Measurements from ENCODE around the gene CCDC137.

Gene CCDC137

DNA sequence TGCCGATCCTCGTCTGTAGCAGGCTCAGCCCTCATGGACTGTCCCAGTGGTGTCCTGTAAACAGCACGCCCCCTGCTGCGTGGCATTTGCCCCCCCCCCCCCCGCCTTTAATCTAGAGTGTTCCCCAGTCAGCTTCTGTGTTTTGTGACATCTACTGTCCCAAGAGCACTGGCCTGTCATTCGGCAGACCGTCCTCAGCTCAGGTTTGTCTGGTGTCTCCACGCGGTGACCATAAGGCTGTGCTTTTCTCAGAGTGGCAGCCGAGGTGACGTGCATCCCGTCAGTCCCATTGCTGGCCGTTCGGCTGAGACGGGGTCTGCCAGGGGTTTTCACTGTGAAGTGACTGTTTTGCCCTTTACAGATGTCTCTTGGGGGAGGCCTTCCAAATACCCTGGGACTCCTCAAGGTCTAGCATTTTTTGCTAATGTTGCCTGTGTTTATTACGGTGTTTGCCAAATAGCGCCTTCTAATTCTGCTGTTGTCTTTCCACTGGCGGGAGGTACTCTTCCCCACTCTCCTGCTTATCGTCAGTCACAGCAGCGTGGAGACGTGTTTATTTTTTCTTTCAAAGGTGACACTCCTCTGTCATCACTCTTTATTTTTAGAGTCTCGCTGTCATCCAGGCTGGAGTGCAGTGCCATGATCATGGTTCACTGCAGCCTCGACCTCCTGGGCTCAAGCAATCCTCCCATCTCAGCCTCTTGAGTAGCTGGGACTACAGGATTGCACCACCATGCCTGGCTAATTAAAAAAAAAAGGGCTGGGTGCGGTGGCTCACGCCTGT lies 30.9 kb downstream of the CCDC137 start:
- no peaks in the 10 kb centered on the region for H3K27me3 ChIP-seq (replicated peaks; ENCODE audit: insufficient read depth, low read length)
- no peak overlapping the region for H3K27ac ChIP-seq (ENCODE audit: low read length)
- no peak for DNase-seq
- H3K4me2 ChIP-seq (ENCODE audit: low read depth, low read length), result no peak overlapping the region
- H2AFZ ChIP-seq (ENCODE audit: low read length), result no peak overlapping the region
- no peaks in the 10 kb centered on the region; the same call in 1 of the 2 replicates for H3K36me3 ChIP-seq (replicated peaks; ENCODE audit: insufficient read depth, low read length)
- peaks cover 10% of the 10 kb centered on the region for H3K4me1 ChIP-seq (ENCODE audit: low read length)
- no peak overlapping the region for H3K9ac ChIP-seq (ENCODE audit: low read length)
- H3K4me3 ChIP-seq (ENCODE audit: low read length), result no peak overlapping the region
- H4K20me1 ChIP-seq (ENCODE audit: insufficient read depth, low read length), result no peaks in the 10 kb centered on the region; the same call in 1 of the 2 replicates
- peaks cover 12% of the 10 kb centered on the region for H3F3A ChIP-seq (ENCODE audit: insufficient read depth, low read length)
- no peaks in the 10 kb centered on the region for H3K9me3 ChIP-seq (replicated peaks; ENCODE audit: insufficient read depth, low read length)
- H3K9me2 ChIP-seq (replicated peaks; ENCODE audit: insufficient read depth, low read length), result no peaks in the 10 kb centered on the region
- TF ChIP-seq EZH2phosphoT487 (IDR thresholded peaks at IDR 0.05; ENCODE audit: low read length) (no peak), EZH2 (optimal IDR thresholded peaks at IDR 0.05; ENCODE audit: low read depth, low read length) (no peak)
- TF ChIP-seq, protein P1, sequence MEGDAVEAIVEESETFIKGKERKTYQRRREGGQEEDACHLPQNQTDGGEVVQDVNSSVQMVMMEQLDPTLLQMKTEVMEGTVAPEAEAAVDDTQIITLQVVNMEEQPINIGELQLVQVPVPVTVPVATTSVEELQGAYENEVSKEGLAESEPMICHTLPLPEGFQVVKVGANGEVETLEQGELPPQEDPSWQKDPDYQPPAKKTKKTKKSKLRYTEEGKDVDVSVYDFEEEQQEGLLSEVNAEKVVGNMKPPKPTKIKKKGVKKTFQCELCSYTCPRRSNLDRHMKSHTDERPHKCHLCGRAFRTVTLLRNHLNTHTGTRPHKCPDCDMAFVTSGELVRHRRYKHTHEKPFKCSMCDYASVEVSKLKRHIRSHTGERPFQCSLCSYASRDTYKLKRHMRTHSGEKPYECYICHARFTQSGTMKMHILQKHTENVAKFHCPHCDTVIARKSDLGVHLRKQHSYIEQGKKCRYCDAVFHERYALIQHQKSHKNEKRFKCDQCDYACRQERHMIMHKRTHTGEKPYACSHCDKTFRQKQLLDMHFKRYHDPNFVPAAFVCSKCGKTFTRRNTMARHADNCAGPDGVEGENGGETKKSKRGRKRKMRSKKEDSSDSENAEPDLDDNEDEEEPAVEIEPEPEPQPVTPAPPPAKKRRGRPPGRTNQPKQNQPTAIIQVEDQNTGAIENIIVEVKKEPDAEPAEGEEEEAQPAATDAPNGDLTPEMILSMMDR (IDR thresholded peaks at IDR 0.05; ENCODE audit: low read length), result no peak
- peaks cover 45% of the 10 kb centered on the region for H3K79me2 ChIP-seq (ENCODE audit: low read length)

DNA sequence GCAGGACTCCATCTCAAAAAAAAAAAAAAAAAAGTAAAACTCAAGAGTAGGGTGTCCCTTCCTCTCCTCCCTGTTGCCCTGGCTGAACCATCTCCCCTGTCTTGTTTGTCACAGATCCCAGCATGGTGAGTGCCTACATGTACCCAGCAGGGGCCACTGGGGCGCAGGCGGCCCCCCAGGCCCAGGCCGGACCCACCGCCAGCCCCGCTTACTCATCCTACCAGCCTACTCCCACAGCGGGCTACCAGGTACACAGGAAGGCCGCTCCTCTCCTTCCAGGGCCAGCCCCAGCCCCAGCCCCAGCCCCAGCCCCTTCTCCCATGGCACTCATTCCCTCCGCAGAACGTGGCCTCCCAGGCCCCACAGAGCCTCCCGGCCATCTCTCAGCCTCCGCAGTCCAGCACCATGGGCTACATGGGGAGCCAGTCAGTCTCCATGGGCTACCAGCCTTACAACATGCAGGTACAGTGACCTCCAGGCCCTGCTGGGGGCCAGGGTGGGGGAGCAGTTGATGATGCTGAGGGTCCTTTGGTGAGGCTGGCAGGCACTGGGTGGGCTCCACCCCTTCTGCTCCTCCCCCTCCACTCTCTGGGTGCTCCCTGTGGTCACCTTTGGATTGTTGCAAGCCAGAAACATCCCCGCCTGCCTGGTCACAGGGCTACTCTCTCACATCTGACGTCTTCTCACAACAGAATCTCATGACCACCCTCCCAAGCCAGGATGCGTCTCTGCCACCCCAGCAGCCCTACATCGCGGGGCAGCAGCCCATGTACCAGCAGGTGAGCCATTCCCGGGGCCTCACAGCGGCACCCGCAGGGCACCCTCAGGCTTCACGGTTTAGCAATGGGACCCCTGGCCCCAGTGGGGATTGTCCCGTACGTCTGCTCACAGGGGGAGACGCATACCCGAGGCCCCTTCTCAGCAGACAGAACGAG lies 34.1 kb downstream of the CCDC137 start:
- H2AFZ ChIP-seq (ENCODE audit: low read length), result no peak overlapping the region
- H3K4me2 ChIP-seq (ENCODE audit: low read depth, low read length), result peak overlapping the region; percentile 99
- H3K27me3 ChIP-seq (replicated peaks; ENCODE audit: insufficient read depth, low read length), result no peaks in the 10 kb centered on the region
- H3K4me1 ChIP-seq (ENCODE audit: low read length), result peaks cover 15% of the 10 kb centered on the region
- H3K9me2 ChIP-seq (replicated peaks; ENCODE audit: insufficient read depth, low read length), result no peaks in the 10 kb centered on the region
- peaks cover 3% of the 10 kb centered on the region; the same call in 1 of the 2 replicates for H3K36me3 ChIP-seq (replicated peaks; ENCODE audit: insufficient read depth, low read length)
- H3F3A ChIP-seq (ENCODE audit: insufficient read depth, low read length), result peaks cover 16% of the 10 kb centered on the region
- H3K79me2 ChIP-seq (ENCODE audit: low read length), result peaks cover 75% of the 10 kb centered on the region
- no peak overlapping the region for H3K9ac ChIP-seq (ENCODE audit: low read length)
- TF ChIP-seq EZH2phosphoT487 (IDR thresholded peaks at IDR 0.05; ENCODE audit: low read length) (no peak), EZH2 (optimal IDR thresholded peaks at IDR 0.05; ENCODE audit: low read depth, low read length) (no peak)
- TF ChIP-seq, protein P1 (IDR thresholded peaks at IDR 0.05; ENCODE audit: low read length), result no peak
- DNase-seq, result no peak
- H4K20me1 ChIP-seq (ENCODE audit: insufficient read depth, low read length), result no peaks in the 10 kb centered on the region; the same call in 1 of the 2 replicates
- H3K4me3 ChIP-seq (ENCODE audit: low read length), result no peak overlapping the region
- H3K9me3 ChIP-seq (replicated peaks; ENCODE audit: insufficient read depth, low read length), result no peaks in the 10 kb centered on the region
- H3K27ac ChIP-seq (ENCODE audit: low read length), result no peak overlapping the region

DNA sequence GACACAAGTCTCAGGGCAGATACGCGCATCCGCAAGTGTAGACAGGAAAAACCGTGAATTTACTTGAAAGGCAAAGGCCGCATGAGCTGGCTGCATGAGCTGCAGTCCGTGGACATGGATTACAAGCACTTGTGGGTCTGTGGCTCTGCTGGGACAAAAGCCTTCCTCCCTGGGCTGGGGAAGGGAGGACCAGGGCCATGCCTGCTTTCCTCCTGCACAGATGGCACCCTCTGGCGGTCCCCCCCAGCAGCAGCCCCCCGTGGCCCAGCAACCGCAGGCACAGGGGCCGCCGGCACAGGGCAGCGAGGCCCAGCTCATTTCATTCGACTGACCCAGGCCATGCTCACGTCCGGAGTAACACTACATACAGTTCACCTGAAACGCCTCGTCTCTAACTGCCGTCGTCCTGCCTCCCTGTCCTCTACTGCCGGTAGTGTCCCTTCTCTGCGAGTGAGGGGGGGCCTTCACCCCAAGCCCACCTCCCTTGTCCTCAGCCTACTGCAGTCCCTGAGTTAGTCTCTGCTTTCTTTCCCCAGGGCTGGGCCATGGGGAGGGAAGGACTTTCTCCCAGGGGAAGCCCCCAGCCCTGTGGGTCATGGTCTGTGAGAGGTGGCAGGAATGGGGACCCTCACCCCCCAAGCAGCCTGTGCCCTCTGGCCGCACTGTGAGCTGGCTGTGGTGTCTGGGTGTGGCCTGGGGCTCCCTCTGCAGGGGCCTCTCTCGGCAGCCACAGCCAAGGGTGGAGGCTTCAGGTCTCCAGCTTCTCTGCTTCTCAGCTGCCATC lies 34.9 kb downstream of the CCDC137 start:
- peak; percentile 39 for DNase-seq
- TF ChIP-seq, protein P1 (IDR thresholded peaks at IDR 0.05; ENCODE audit: low read length), result peak; percentile 34
- TF ChIP-seq EZH2 (optimal IDR thresholded peaks at IDR 0.05; ENCODE audit: low read depth, low read length), result no peak

More for the DNA sequence above, 34.9 kb downstream of the CCDC137 start:
- H3K4me1 ChIP-seq (ENCODE audit: low read length), result peaks cover 15% of the 10 kb centered on the region
- H3K27ac ChIP-seq (ENCODE audit: low read length), result peak overlapping the region; percentile 88; the same call in 1 of the 2 replicates
- peaks cover 84% of the 10 kb centered on the region for H3K79me2 ChIP-seq (ENCODE audit: low read length)
- peak overlapping the region; percentile 99 for H3K4me2 ChIP-seq (ENCODE audit: low read depth, low read length)
- H2AFZ ChIP-seq (ENCODE audit: low read length), result no peak overlapping the region
- peaks cover 16% of the 10 kb centered on the region for H3F3A ChIP-seq (ENCODE audit: insufficient read depth, low read length)
- H3K9ac ChIP-seq (ENCODE audit: low read length), result peak overlapping the region; percentile 99; the same call in 1 of the 2 replicates
- no peaks in the 10 kb centered on the region for H3K9me2 ChIP-seq (replicated peaks; ENCODE audit: insufficient read depth, low read length)
- no peaks in the 10 kb centered on the region for H3K9me3 ChIP-seq (replicated peaks; ENCODE audit: insufficient read depth, low read length)
- no peaks in the 10 kb centered on the region; the same call in 1 of the 2 replicates for H4K20me1 ChIP-seq (ENCODE audit: insufficient read depth, low read length)
- no peaks in the 10 kb centered on the region for H3K27me3 ChIP-seq (replicated peaks; ENCODE audit: insufficient read depth, low read length)
- peak overlapping the region; percentile 97 for H3K4me3 ChIP-seq (ENCODE audit: low read length)
- peaks cover 8% of the 10 kb centered on the region for H3K36me3 ChIP-seq (replicated peaks; ENCODE audit: insufficient read depth, low read length)
